Uterus (tissue), 2 donors: ENCODE data around the gene RAP1GAP.

Experiments
- CTCF ChIP-seq, 4 experiments: fragments of 200-600 bp in 2 of 4; fragments of 450-650 bp in 2 of 4; sonication (generic) in 2 of 4; IDR thresholded peaks; one replicate each; pipeline ENCODE4 v1.5.1; 2016 to 2019; ENCODE audit warnings: antibody characterized with exemption in 4 of 4, mild to moderate bottlenecking in 2 of 4, moderate library complexity in 1 of 4
- POLR2A ChIP-seq, 2 donors: fragments of 450-650 bp; IDR thresholded peaks; one replicate each; pipeline ENCODE4 v1.6.1; 2016; ENCODE audit warnings: antibody characterized with exemption in 2 of 2, mild to moderate bottlenecking in 1 of 2, moderate library complexity in 1 of 2

GRCh38 chr1:21702780-21703179 lies 33.6 kb upstream of the RAP1GAP start:
- TF ChIP-seq POLR2A (IDR thresholded peaks at IDR 0.05) = no peak
- TF ChIP-seq CTCF (IDR thresholded peaks at IDR 0.05) = no peak
